ENCODE data around the gene PRR33.

Gene PRR33

GRCh38 chr11:1861435-1862411 lies 30.0 kb downstream of the PRR33 start:
- DNase-seq = no peak

GRCh38 chr11:1860108-1860507 lies 31.6 kb downstream of the PRR33 start:
- DNase-seq = no peak

GRCh38 chr11:1859004-1859403 lies 32.7 kb downstream of the PRR33 start:
- no peak for DNase-seq

GRCh38 chr11:1858576-1858975 lies 33.1 kb downstream of the PRR33 start:
- no peak for DNase-seq

GRCh38 chr11:1858154-1858553 lies 33.5 kb downstream of the PRR33 start:
- DNase-seq = no peak

GRCh38 chr11:1857064-1857463 lies 34.6 kb downstream of the PRR33 start:
- no peak for DNase-seq

- DNase-seq = no peak
Observed at GRCh38 chr11:1856306-1857005, 35.2 kb downstream of the PRR33 start.

GRCh38 chr11:1855886-1856265 lies 35.8 kb downstream of the PRR33 start:
- no peak for DNase-seq

- no peak for DNase-seq
Observed at GRCh38 chr11:1854949-1855885, 36.5 kb downstream of the PRR33 start.

GRCh38 chr11:1854132-1854948 lies 37.4 kb downstream of the PRR33 start:
- no peak for DNase-seq

GRCh38 chr11:1853376-1854131 lies 38.1 kb downstream of the PRR33 start:
- no peak for DNase-seq

- DNase-seq = no peak
Observed at GRCh38 chr11:1852877-1853276, 38.8 kb downstream of the PRR33 start, which contains the start of gene LSP1. LSP1 (plus strand) TSS chr11:1853084; CDS start chr11:1853145, 61 bp downstream.

GRCh38 chr11:1852271-1852876 lies 39.3 kb downstream of the PRR33 start:
- no peak for DNase-seq

- DNase-seq = no peak
Observed at GRCh38 chr11:1851468-1852180, 40.1 kb downstream of the PRR33 start.

- DNase-seq = no peak
Observed at GRCh38 chr11:1848640-1849430, 42.9 kb downstream of the PRR33 start.

GRCh38 chr11:1847926-1848639 lies 43.6 kb downstream of the PRR33 start:
- DNase-seq = no peak

- DNase-seq = no peak
Observed at GRCh38 chr11:1847006-1847735, 44.5 kb downstream of the PRR33 start.

- no peak for DNase-seq
Observed at GRCh38 chr11:1846453-1846932, 45.2 kb downstream of the PRR33 start.

Measured in NCI-H226 (cell line).